H1 (cell line): ENCODE measurements around the gene APOBEC3H. TPM values are rescaled to one million over a fixed set of nuclear protein-coding genes. Genes with fewer than 3 reads are reported as not detected.

Experiments
- CTCF ChIA-PET: fragments of 300-600 bp; sonication (Branson Sonifier 250); formaldehyde crosslinking; loops from one replicate; lab custom pipeline; 2021; ENCODE audit not compliant: partially characterized antibody; lab: Charles Lee
- POLR2A ChIA-PET: fragments of 300-600 bp; sonication (Branson Sonifier 250); formaldehyde crosslinking; loops from one replicate; lab custom pipeline; 2021; ENCODE audit warnings: inconsistent platforms; ENCODE audit not compliant: partially characterized antibody; lab: Charles Lee
- DNase-seq, 2 experiments: peaks; one replicate each; pipeline versions ENCODE4 v3.0.0 to v3.0.0-alpha.2; 2010 to 2022; ENCODE audit warnings: low spot score in 2 of 2, low read depth in 1 of 2, mixed read lengths in 1 of 2
- FAIRE-seq: peaks from 2 replicates; lab custom pipeline; 2011; peaks lifted over from hg19 to GRCh38; lab: Jason Lieb, UNC
- H2AFZ ChIP-seq: 2 replicates; pipeline ENCODE4 v1.8.1; 2012; ENCODE audit warnings: low read length, inconsistent platforms
- H2AK5ac ChIP-seq: 2 replicates; pipeline ENCODE4 v1.6.1; 2013; ENCODE audit warnings: low read depth, low read length
- H2BK120ac ChIP-seq: replicated peaks from 2 replicates; pipeline ENCODE3; 2013; ENCODE audit warnings: low read depth, low read length, inconsistent platforms
- H2BK12ac ChIP-seq: 2 replicates; pipeline ENCODE4 v1.6.1; 2013; ENCODE audit warnings: low read depth, low read length
- H2BK15ac ChIP-seq: 2 replicates; pipeline ENCODE4 v1.6.1; 2013; ENCODE audit warnings: low read length
- H2BK20ac ChIP-seq: 2 replicates; pipeline ENCODE4 v1.6.1; 2013; ENCODE audit warnings: low read length
- H2BK5ac ChIP-seq: 2 replicates; pipeline ENCODE4 v1.6.1; 2013; ENCODE audit warnings: low read depth, low read length
- H3K14ac ChIP-seq: 2 replicates; pipeline ENCODE4 v1.6.1; 2013; ENCODE audit warnings: inconsistent platforms; ENCODE audit not compliant: insufficient read length
- H3K18ac ChIP-seq: 2 replicates; pipeline ENCODE4 v1.6.1; 2013; ENCODE audit warnings: low read length; ENCODE audit errors: extremely low read depth
- H3K23ac ChIP-seq: 2 replicates; pipeline ENCODE4 v1.6.1; 2013; ENCODE audit warnings: inconsistent platforms; ENCODE audit not compliant: insufficient read length
- H3K23me2 ChIP-seq: 2 replicates; pipeline ENCODE4 v1.6.1; 2013; ENCODE audit warnings: low read depth, low read length
- H3K27ac ChIP-seq: 2 replicates; pipeline ENCODE4 v1.6.1; 2011; ENCODE audit warnings: low read depth, low read length, inconsistent platforms
- H3K27me3 ChIP-seq, 4 experiments: replicated peaks in 1 of 4; 1 replicate in 1 of 4; 2 replicates in 3 of 4; pipeline versions ENCODE4 v1.6.1 to v1.8.1; 2011 to 2013; ENCODE audit warnings: low read length in 3 of 4, mild to moderate bottlenecking in 3 of 4, inconsistent platforms in 2 of 4, mixed read lengths in 2 of 4, moderate library complexity in 1 of 4; ENCODE audit not compliant: control insufficient read depth in 3 of 4, insufficient read depth in 3 of 4; ENCODE audit errors: extremely low read depth in 1 of 4
- H3K36me3 ChIP-seq, 4 experiments: 2 replicates each; pipeline versions ENCODE4 v1.6.1 to v1.8.1; 2011 to 2013; ENCODE audit warnings: mild to moderate bottlenecking in 4 of 4, low read length in 3 of 4, moderate library complexity in 2 of 4, control low read depth in 1 of 4, inconsistent platforms in 1 of 4; ENCODE audit not compliant: insufficient read depth in 4 of 4, control insufficient read depth in 2 of 4
- H3K4ac ChIP-seq: replicated peaks from 2 replicates; pipeline ENCODE3; 2013; ENCODE audit warnings: low read length, low read depth, mixed read lengths, inconsistent platforms; ENCODE audit not compliant: insufficient read length
- H3K4me1 ChIP-seq, 4 experiments: replicated peaks in 1 of 4; 1 replicate in 1 of 4; 2 replicates in 3 of 4; pipeline versions ENCODE4 v1.6.1 to v1.8.1; 2011 to 2013; ENCODE audit warnings: low read length in 3 of 4, inconsistent platforms in 2 of 4, mixed read lengths in 1 of 4; ENCODE audit not compliant: insufficient read depth in 4 of 4, control insufficient read depth in 3 of 4
- H3K4me2 ChIP-seq, 2 experiments: 2 replicates each; pipeline versions ENCODE4 v1.6.1 to v1.8.1; 2011 to 2013; ENCODE audit warnings: low read depth in 2 of 2, low read length in 2 of 2, control low read depth in 1 of 2, inconsistent platforms in 1 of 2, mild to moderate bottlenecking in 1 of 2; ENCODE audit not compliant: insufficient read depth in 1 of 2
- H3K4me3 ChIP-seq, 4 experiments: fragments of 200-600, 300-600 bp in 1 of 4; sonication (generic), shearing (Covaris generic), sonication (Bioruptor Twin) in 1 of 4; 2 replicates each; pipeline versions ENCODE4 v1.5.1 to v1.8.1; 2011 to 2016; ENCODE audit warnings: low read length in 4 of 4, low read depth in 3 of 4, control low read depth in 2 of 4, inconsistent platforms in 2 of 4, mild to moderate bottlenecking in 2 of 4, mixed read lengths in 1 of 4, moderate library complexity in 1 of 4; ENCODE audit not compliant: insufficient read depth in 2 of 4; ENCODE audit errors: extremely low read depth in 1 of 4
- H3K56ac ChIP-seq: replicated peaks from 2 replicates; pipeline ENCODE3; 2013; ENCODE audit warnings: low read depth, mild to moderate bottlenecking, mixed read lengths, low read length, inconsistent platforms; ENCODE audit not compliant: insufficient read length
- H3K79me1 ChIP-seq: 2 replicates; pipeline ENCODE4 v1.6.1; 2013; ENCODE audit warnings: low read depth, low read length, control low read depth
- H3K79me2 ChIP-seq, 2 experiments: 2 replicates each; pipeline versions ENCODE4 v1.6.1 to v1.8.1; 2012 to 2013; ENCODE audit warnings: low read length in 2 of 2, mild to moderate bottlenecking in 2 of 2, inconsistent platforms in 1 of 2; ENCODE audit not compliant: insufficient read depth in 2 of 2, control insufficient read depth in 1 of 2
- H3K9ac ChIP-seq, 4 experiments: replicated peaks in 1 of 4; 1 replicate in 1 of 4; 2 replicates in 3 of 4; pipeline versions ENCODE4 v1.6.1 to v1.8.1; 2011 to 2013; ENCODE audit warnings: low read depth in 3 of 4, low read length in 3 of 4, control low read depth in 2 of 4, mild to moderate bottlenecking in 2 of 4, moderate library complexity in 2 of 4, inconsistent platforms in 1 of 4; ENCODE audit errors: extremely low read depth in 1 of 4
- H3K9me3 ChIP-seq, 2 experiments: 2 replicates each; pipeline versions ENCODE4 v1.6.1 to v1.8.1; 2012 to 2013; ENCODE audit warnings: mild to moderate bottlenecking in 2 of 2, moderate library complexity in 2 of 2, control low read depth in 1 of 2, inconsistent platforms in 1 of 2, low read depth in 1 of 2, low read length in 1 of 2, mixed read lengths in 1 of 2; ENCODE audit not compliant: insufficient read depth in 2 of 2
- H4K20me1 ChIP-seq, 2 experiments: replicated peaks in 1 of 2; 2 replicates each; pipeline versions ENCODE3 to v1.8.1; 2011 to 2013; ENCODE audit warnings: inconsistent platforms in 2 of 2, low read length in 2 of 2, mild to moderate bottlenecking in 1 of 2; ENCODE audit not compliant: insufficient read depth in 2 of 2, control insufficient read depth in 1 of 2
- H4K5ac ChIP-seq: 2 replicates; pipeline ENCODE4 v1.6.1; 2013; ENCODE audit warnings: low read length, low read depth, mixed read lengths, inconsistent platforms; ENCODE audit not compliant: insufficient read length
- H4K8ac ChIP-seq: 2 replicates; pipeline ENCODE4 v1.8.0; 2013; ENCODE audit warnings: mild to moderate bottlenecking, moderate library complexity, low read length, inconsistent platforms; ENCODE audit not compliant: insufficient read depth; ENCODE audit errors: extremely low read depth
- H4K91ac ChIP-seq: replicated peaks from 2 replicates; pipeline ENCODE3; 2013; ENCODE audit warnings: low read length, mixed read lengths, inconsistent platforms; ENCODE audit not compliant: insufficient read length
- ATF2 ChIP-seq: IDR thresholded peaks from 2 replicates; pipeline ENCODE4 v1.6.1; 2012; ENCODE audit warnings: low read length, inconsistent platforms
- BACH1 ChIP-seq: IDR thresholded peaks from 2 replicates; pipeline ENCODE4 v1.6.1; 2012; ENCODE audit warnings: low read length, improper control_type of control experiment
- E2F6 ChIP-seq: IDR thresholded peaks from 2 replicates; pipeline ENCODE4 v1.6.1; 2012; ENCODE audit warnings: inconsistent platforms
- HDAC6 ChIP-seq: IDR thresholded peaks from one replicate; pipeline ENCODE4 v1.7.1; 2012; ENCODE audit warnings: low read depth, mild to moderate bottlenecking, inconsistent platforms, low read length, moderate library complexity
- KDM4A ChIP-seq: IDR thresholded peaks from one replicate; pipeline ENCODE4 v1.7.1; 2012; ENCODE audit warnings: low read depth, mild to moderate bottlenecking, moderate library complexity, low read length, inconsistent platforms; ENCODE audit not compliant: severe bottlenecking
- MAX ChIP-seq: IDR thresholded peaks from 2 replicates; pipeline ENCODE4 v1.6.1; 2012; ENCODE audit warnings: inconsistent platforms
- PHF8 ChIP-seq: fragments of 200-600 bp; sonication (generic); conservative IDR thresholded peaks from 2 replicates; pipeline ENCODE4 v1.7.1; 2012; ENCODE audit warnings: low read depth, mild to moderate bottlenecking, inconsistent platforms, low read length, moderate library complexity
- USF2 ChIP-seq: IDR thresholded peaks from 2 replicates; pipeline ENCODE4 v1.6.1; 2011; ENCODE audit warnings: low read length, improper control_type of control experiment
- WGBS, 2 experiments: shearing (Covaris generic) in 1 of 2; methylation state at CpG; one replicate each; pipeline versions ENCODE4 v1.1.6 to v1.1.7; 2013 to 2015; ENCODE audit warnings: low lambda C conversion rate in 2 of 2, mixed read lengths in 2 of 2, inconsistent platforms in 1 of 2, low coverage in 1 of 2, missing lambda C conversion rate in 1 of 2; ENCODE audit not compliant: insufficient replicate concordance in 2 of 2, insufficient coverage in 1 of 2, insufficient read length in 1 of 2; ENCODE audit errors: extremely low coverage in 1 of 2, missing lambda C conversion rate in 1 of 2; 5-methylcytosine and 5-hydroxymethylcytosine counted together
- polyA plus RNA-seq, 7 experiments: library from polyadenylated mRNA; depleted of rRNA in 3 of 7; stranded (reverse) in 5 of 7; unstranded in 2 of 7; fragments of >200 nt in 5 of 7; fragments of 200-250 nt in 2 of 7; gene quantifications; 1 replicate in 5 of 7; 2 replicates in 1 of 7; 4 replicates in 1 of 7; pipeline versions ENCODE4 v1.2.1 to v1.2.3, GENCODE V29; 2011 to 2013; ENCODE audit warnings: missing spikeins in 2 of 7, mixed read lengths in 2 of 7
- total RNA-seq: library from RNA; stranded (reverse); fragmentation: NEBNext Ultra II Directional; extraction: Animal tissue kit (Norgen Biotek cat#: 25700); gene quantifications from 2 replicates; pipeline ENCODE4 v1.2.1, GENCODE V29; 2021

Gene APOBEC3H
- total and polyA plus RNA-seq, 2 of the 8 experiments (the other 6 are each of a cell fraction or from before 2014, with no cell fraction given) = 0.47 to 0.56 TPM

DNA sequence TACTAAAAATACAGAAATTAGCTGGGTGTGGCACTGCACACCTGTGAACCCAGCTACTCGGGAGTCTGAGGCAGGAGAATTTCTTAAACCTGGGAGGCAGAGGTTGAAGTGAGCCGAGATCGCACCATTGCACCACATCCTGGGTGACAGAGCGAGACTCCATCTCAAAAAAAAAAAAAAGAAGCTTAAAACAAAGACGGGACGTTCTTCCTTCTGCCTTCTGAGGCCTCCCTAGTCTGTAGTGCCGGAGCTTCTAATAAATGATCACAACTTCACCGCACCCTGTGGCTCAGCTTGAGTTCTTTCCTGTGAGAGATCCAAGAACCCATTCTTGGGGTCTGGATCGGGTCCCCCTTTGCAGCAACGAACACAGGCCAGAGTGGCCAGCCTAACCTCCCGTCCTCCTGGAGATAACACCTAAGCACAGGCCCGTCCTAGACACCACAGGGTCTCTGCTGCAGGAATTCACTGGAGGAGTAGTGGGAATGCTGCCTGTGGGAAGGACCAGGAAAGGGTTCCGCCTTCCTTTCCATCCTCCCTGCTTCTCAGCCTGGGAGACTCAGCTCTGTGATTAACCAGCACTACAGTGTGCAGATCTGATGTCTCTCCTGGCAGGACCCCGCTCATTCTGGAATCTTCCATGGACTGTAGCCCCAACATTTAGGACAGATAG is 2.2 kb upstream of the APOBEC3H start:
- Histone ChIP-seq H3K23me2 (no peaks in the 10 kb centered on the region), H4K8ac (no peak overlapping the region), H4K91ac (no peak overlapping the region), H3K9ac (no peak overlapping the region), H3K23ac (no peak overlapping the region), H3K27me3 (peaks cover 0 to 2% (median 0%) of the 10 kb centered on the region in 4 experiments; a peak in 2 of 7 replicates), H3K56ac (no peak overlapping the region), H3K4ac (no peak overlapping the region), H3K4me1 (peaks cover 0 to 15% (median 7%) of the 10 kb centered on the region in 4 experiments; a peak in 5 of 7 replicates), H3K14ac (no peak overlapping the region), H2BK120ac (no peak overlapping the region)
- no peak for FAIRE-seq
- CTCF ChIA-PET = interaction anchor here (0.9 kb wide), 1 partner anchor 39 kb away, joined by 3 read pairs; no protein-coding TSS in a partner anchor
- TF ChIP-seq USF2 (no peak), MAX (no peak), BACH1 (no peak), ATF2 (no peak), PHF8 (no peak), E2F6 (no peak), HDAC6 (no peak), KDM4A (no peak)
- TF ChIP-seq, all 59 proteins: peak for 0
- Histone ChIP-seq H3K27ac (no peak overlapping the region), H3K36me3 (no peaks in the 10 kb centered on the region), H2BK12ac (no peak overlapping the region), H3K4me3 (no peak overlapping the region), H3K9me3 (no peaks in the 10 kb centered on the region), H4K20me1 (no peaks in the 10 kb centered on the region), H3K18ac (no peak overlapping the region), H2BK5ac (no peak overlapping the region), H3K4me2 (no peak overlapping the region), H2BK20ac (no peak overlapping the region), H4K5ac (no peak overlapping the region), H2BK15ac (peak overlapping the region; percentile 19; the same call in 1 of the 2 replicates), H2AK5ac (no peak overlapping the region), H3K79me2 (no peaks in the 10 kb centered on the region), H2AFZ (no peak overlapping the region), H3K79me1 (no peaks in the 10 kb centered on the region)
- 84% methylated on average over 14 of the region's 14 CpGs; no CpG with 5 or more reads in 1 of the 2 experiments for WGBS, 2 experiments
- POLR2A ChIA-PET = interaction anchor here (0.6 kb wide), 1 partner anchor 54 kb away, joined by 3 read pairs; no protein-coding TSS in a partner anchor
- no peak for DNase-seq
